Cardiac muscle cell (in vitro differentiated cells and primary cell): Measurements from ENCODE around the gene COL4A1. TPM values are rescaled to one million over a fixed set of nuclear protein-coding genes. Genes with fewer than 3 reads are reported as not detected.

Source experiments
- DNase-seq, 2 donors: peaks; one replicate each; pipeline versions ENCODE4 v3.0.0 to v3.0.0-alpha.2; 2010 to 2017; ENCODE audit warnings: low read depth in 1 of 2, low spot score in 1 of 2
- H3K27ac ChIP-seq: fragments of 200-600 bp; sonication (generic); 2 replicates; pipeline ENCODE4 v1.5.1; 2016
- H3K27me3 ChIP-seq: fragments of 200-600 bp; sonication (generic); 2 replicates; pipeline ENCODE4 v1.6.0; 2016; ENCODE audit warnings: control low read depth
- H3K36me3 ChIP-seq: fragments of 200-600 bp; sonication (generic); 2 replicates; pipeline ENCODE4 v1.5.1; 2016; ENCODE audit warnings: control low read depth
- H3K4me1 ChIP-seq: fragments of 200-600 bp; sonication (generic); 2 replicates; pipeline ENCODE4 v1.8.1; 2017; ENCODE audit warnings: low read depth, mild to moderate bottlenecking, mixed run types
- H3K4me3 ChIP-seq: fragments of 200-600 bp; sonication (generic); 2 replicates; pipeline ENCODE4 v1.5.1; 2016; ENCODE audit warnings: mild to moderate bottlenecking
- H3K9me3 ChIP-seq: fragments of 200-600 bp; sonication (generic); 2 replicates; pipeline ENCODE4 v1.5.1; 2017; ENCODE audit warnings: low read depth, mild to moderate bottlenecking, control low read depth
- CTCF ChIP-seq: IDR thresholded peaks from 2 replicates; pipeline ENCODE4 v1.5.1; 2012; ENCODE audit warnings: low read depth, mild to moderate bottlenecking, low read length
- polyA plus RNA-seq: library from polyadenylated mRNA; unstranded; fragments of >200 nt; fragmentation: Nextera tagmentation; extraction: Ambion mirVana; gene quantifications from 2 replicates; pipeline ENCODE4 v1.2.1, GENCODE V29; 2016
- total RNA-seq: library from RNA; depleted of rRNA; stranded (reverse); fragments of >200 nt; gene quantifications from 2 replicates; pipeline ENCODE4 v1.2.3, GENCODE V29; 2016

The COL4A1 gene
- total and polyA plus RNA-seq, 2 experiments from 2014 or later: 73.9 to 171 TPM

GRCh38 chr13:110352735-110353134, 45.8 kb upstream of the COL4A1 start:
- H3K27me3 ChIP-seq: no peaks in the 10 kb centered on the region
- peak; percentile 33 for TF ChIP-seq CTCF
- H3K4me1 ChIP-seq: peaks cover 25% of the 10 kb centered on the region
- no peak overlapping the region for H3K4me3 ChIP-seq
- no peaks in the 10 kb centered on the region for H3K36me3 ChIP-seq
- no peak overlapping the region for H3K27ac ChIP-seq
- H3K9me3 ChIP-seq: no peaks in the 10 kb centered on the region
- no peak for DNase-seq

- Histone ChIP-seq H3K4me1 (peaks cover 25% of the 10 kb centered on the region), H3K4me3 (no peak overlapping the region), H3K27ac (peak overlapping the region; percentile 79), H3K36me3 (no peaks in the 10 kb centered on the region), H3K9me3 (no peaks in the 10 kb centered on the region), H3K27me3 (no peaks in the 10 kb centered on the region)
- no peak for TF ChIP-seq CTCF
- DNase-seq: no peak
Measured at GRCh38 chr13:110351636-110352420, 44.9 kb upstream of the COL4A1 start.

GRCh38 chr13:110350509-110350908, 43.6 kb upstream of the COL4A1 start:
- no peaks in the 10 kb centered on the region for H3K27me3 ChIP-seq
- H3K9me3 ChIP-seq: no peaks in the 10 kb centered on the region
- peak overlapping the region; percentile 79 for H3K27ac ChIP-seq
- no peaks in the 10 kb centered on the region for H3K36me3 ChIP-seq
- no peak overlapping the region for H3K4me3 ChIP-seq
- peaks cover 25% of the 10 kb centered on the region for H3K4me1 ChIP-seq
- no peak for TF ChIP-seq CTCF
- DNase-seq: peak in 1 of 2 donors; percentile 82

GRCh38 chr13:110350049-110350448, 43.1 kb upstream of the COL4A1 start:
- TF ChIP-seq CTCF: no peak
- H3K27me3 ChIP-seq: no peaks in the 10 kb centered on the region
- DNase-seq: no peak
- H3K4me1 ChIP-seq: peaks cover 25% of the 10 kb centered on the region
- no peak overlapping the region for H3K4me3 ChIP-seq
- H3K9me3 ChIP-seq: no peaks in the 10 kb centered on the region
- H3K27ac ChIP-seq: peak overlapping the region; percentile 79
- H3K36me3 ChIP-seq: no peaks in the 10 kb centered on the region

GRCh38 chr13:110349239-110349638, 42.3 kb upstream of the COL4A1 start:
- TF ChIP-seq CTCF: no peak
- Histone ChIP-seq H3K27me3 (no peaks in the 10 kb centered on the region), H3K4me3 (no peak overlapping the region), H3K4me1 (peaks cover 17% of the 10 kb centered on the region), H3K27ac (no peak overlapping the region), H3K36me3 (no peaks in the 10 kb centered on the region), H3K9me3 (no peaks in the 10 kb centered on the region)
- no peak for DNase-seq
